Esophagus muscularis mucosa (tissue), 4 donors: Measurements from ENCODE around the gene NUP88.

Experiments used
- EP300 ChIP-seq: sonication (generic); formaldehyde crosslinking; IDR thresholded peaks from one replicate; pipeline ENCODE4 v1.6.1; 2017; ENCODE audit warnings: antibody characterized with exemption
- POLR2A ChIP-seq: fragments of 450-650 bp; IDR thresholded peaks from one replicate; pipeline ENCODE4 v1.6.1; 2017; ENCODE audit warnings: antibody characterized with exemption, moderate library complexity, mild to moderate bottlenecking, low read depth
- POLR2AphosphoS5 ChIP-seq, 2 donors: sonication (generic); formaldehyde crosslinking; IDR thresholded peaks; one replicate each; pipeline ENCODE4 v1.6.1; 2017; ENCODE audit warnings: antibody characterized with exemption in 2 of 2
- TF ChIP-seq, protein P1 (sequence below), 3 experiments: fragments of 200-600 bp in 2 of 3; fragments of 450-650 bp in 1 of 3; sonication (generic) in 2 of 3; IDR thresholded peaks; one replicate each; pipeline ENCODE4 v1.5.1; 2017 to 2019; ENCODE audit warnings: antibody characterized with exemption in 3 of 3, mild to moderate bottlenecking in 2 of 3, moderate library complexity in 1 of 3

GRCh38 chr17:5430413-5430999 is 11.0 kb upstream of the NUP88 start:
- TF ChIP-seq, protein P1, sequence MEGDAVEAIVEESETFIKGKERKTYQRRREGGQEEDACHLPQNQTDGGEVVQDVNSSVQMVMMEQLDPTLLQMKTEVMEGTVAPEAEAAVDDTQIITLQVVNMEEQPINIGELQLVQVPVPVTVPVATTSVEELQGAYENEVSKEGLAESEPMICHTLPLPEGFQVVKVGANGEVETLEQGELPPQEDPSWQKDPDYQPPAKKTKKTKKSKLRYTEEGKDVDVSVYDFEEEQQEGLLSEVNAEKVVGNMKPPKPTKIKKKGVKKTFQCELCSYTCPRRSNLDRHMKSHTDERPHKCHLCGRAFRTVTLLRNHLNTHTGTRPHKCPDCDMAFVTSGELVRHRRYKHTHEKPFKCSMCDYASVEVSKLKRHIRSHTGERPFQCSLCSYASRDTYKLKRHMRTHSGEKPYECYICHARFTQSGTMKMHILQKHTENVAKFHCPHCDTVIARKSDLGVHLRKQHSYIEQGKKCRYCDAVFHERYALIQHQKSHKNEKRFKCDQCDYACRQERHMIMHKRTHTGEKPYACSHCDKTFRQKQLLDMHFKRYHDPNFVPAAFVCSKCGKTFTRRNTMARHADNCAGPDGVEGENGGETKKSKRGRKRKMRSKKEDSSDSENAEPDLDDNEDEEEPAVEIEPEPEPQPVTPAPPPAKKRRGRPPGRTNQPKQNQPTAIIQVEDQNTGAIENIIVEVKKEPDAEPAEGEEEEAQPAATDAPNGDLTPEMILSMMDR (IDR thresholded peaks at IDR 0.05): no peak
- TF ChIP-seq POLR2A (no peak), EP300 (no peak), POLR2AphosphoS5 (IDR thresholded peaks at IDR 0.05) (no peak)
